Activated B cell treated with CpG ODN at 0.5 μM for 24 hours (primary cell): Measurements from ENCODE around the gene FOXP1. TPM values are rescaled to one million over a fixed set of nuclear protein-coding genes. Genes with fewer than 3 reads are reported as not detected.

ENCODE experiments used
- ATAC-seq: fragments of 200-7000 bp; cut with Tn5 transposase; one replicate; pipeline ENCODE4 v1.10.0; 2021; ENCODE audit warnings: low read depth, mild to moderate bottlenecking, moderate library complexity
- CTCF ChIA-PET: fragments of 350-600 bp; sonication (Branson Sonifier 250); formaldehyde crosslinking; loops from one replicate; lab custom pipeline; 2021; ENCODE audit warnings: antibody characterized with exemption; lab: Charles Lee
- POLR2A ChIA-PET: fragments of 350-600 bp; sonication (Branson Sonifier 250); formaldehyde crosslinking; loops from one replicate; lab custom pipeline; 2021; ENCODE audit warnings: antibody characterized with exemption; lab: Charles Lee
- DNase-seq: peaks from one replicate; pipeline ENCODE4 v3.0.0; 2022
- H3K27ac Mint-ChIP-seq: one replicate; pipeline ENCODE4 v1.8.0; 2020; ENCODE audit warnings: mixed read lengths
- H3K27me3 Mint-ChIP-seq: one replicate; pipeline ENCODE4 v1.8.0; 2021; ENCODE audit warnings: mixed read lengths
- H3K36me3 Mint-ChIP-seq: one replicate; pipeline ENCODE4 v1.8.0; 2021; ENCODE audit warnings: low read depth, mixed read lengths
- H3K4me1 Mint-ChIP-seq: one replicate; pipeline ENCODE4 v1.8.0; 2021; ENCODE audit warnings: mixed read lengths
- H3K4me3 Mint-ChIP-seq: one replicate; pipeline ENCODE4 v1.8.0; 2020; ENCODE audit warnings: mild to moderate bottlenecking, mixed read lengths
- H3K9me3 Mint-ChIP-seq: one replicate; pipeline ENCODE4 v1.8.0; 2020; ENCODE audit warnings: mixed read lengths
- intact Hi-C: fragments of 100-400 bp; cut with micrococcal nuclease; formaldehyde crosslinking; loops from one replicate; pipeline ENCODE4 v1.15.1; 2024
- total RNA-seq: library from RNA; stranded (reverse); gene quantifications from 2 replicates; pipeline ENCODE4 v1.2.3, GENCODE V29; 2022
- TF ChIP-seq, protein P1 (sequence below): fragments of 200-600 bp; IDR thresholded peaks from one replicate; pipeline ENCODE4 v1.8.0; 2022; ENCODE audit warnings: antibody characterized with exemption, mild to moderate bottlenecking

The FOXP1 gene
- total RNA-seq, 1 donor from 2014 or later: 563 TPM

DNA sequence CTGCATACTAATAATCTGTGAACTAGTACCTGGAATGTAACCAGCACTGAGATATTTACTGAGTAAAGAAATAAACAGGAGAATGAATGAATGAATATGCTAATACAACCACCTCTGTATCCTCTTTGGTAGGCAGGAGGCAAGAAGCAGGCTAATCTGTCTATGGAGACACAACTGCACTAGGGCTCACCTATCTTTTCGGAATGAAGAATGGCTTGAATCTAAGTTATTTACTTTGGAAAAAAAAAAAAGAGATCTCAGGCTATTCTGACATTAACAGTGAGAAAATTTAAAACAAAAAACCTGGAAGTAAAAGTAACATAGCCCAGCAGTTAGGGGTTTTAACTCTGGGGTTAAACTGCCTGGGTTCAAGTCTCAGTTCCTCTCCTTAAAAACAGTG lies 174.2 kb downstream of the FOXP1 start:
- POLR2A ChIA-PET: interaction anchor here (1.2 kb wide), 1 partner anchor 174 kb away, joined by 3 read pairs; the partner anchor contains the start of gene FOXP1

DNA sequence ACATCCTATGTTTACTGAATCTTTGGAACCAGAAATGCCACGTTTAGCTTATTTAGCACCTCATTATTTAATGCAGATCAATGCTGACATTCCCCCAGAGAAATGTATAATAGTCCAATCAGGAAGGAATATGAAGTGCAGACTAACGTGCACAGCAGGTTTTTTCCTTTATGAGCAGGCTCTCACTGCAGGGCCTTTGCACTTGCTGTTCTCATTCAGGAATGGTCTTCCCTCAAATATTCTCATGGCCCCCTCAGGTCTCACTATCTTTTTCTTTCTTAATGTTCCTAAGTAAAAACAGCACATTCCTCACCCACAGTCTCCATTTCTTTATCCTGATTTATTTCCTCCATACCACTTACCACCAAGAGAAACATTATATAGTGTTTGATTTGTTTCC lies 174.6 kb downstream of the FOXP1 start:
- H3K36me3 Mint-ChIP-seq: peaks cover 3% of the 10 kb centered on the region
- H3K4me1 Mint-ChIP-seq: peaks cover 60% of the 10 kb centered on the region
- H3K9me3 Mint-ChIP-seq: no peaks in the 10 kb centered on the region
- CTCF ChIA-PET: no interaction called here
- intact Hi-C loops: no loop called here
- TF ChIP-seq, protein P1, sequence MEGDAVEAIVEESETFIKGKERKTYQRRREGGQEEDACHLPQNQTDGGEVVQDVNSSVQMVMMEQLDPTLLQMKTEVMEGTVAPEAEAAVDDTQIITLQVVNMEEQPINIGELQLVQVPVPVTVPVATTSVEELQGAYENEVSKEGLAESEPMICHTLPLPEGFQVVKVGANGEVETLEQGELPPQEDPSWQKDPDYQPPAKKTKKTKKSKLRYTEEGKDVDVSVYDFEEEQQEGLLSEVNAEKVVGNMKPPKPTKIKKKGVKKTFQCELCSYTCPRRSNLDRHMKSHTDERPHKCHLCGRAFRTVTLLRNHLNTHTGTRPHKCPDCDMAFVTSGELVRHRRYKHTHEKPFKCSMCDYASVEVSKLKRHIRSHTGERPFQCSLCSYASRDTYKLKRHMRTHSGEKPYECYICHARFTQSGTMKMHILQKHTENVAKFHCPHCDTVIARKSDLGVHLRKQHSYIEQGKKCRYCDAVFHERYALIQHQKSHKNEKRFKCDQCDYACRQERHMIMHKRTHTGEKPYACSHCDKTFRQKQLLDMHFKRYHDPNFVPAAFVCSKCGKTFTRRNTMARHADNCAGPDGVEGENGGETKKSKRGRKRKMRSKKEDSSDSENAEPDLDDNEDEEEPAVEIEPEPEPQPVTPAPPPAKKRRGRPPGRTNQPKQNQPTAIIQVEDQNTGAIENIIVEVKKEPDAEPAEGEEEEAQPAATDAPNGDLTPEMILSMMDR: no peak
- DNase-seq (no peak), ATAC-seq (no peak)
- H3K27me3 Mint-ChIP-seq: no peaks in the 10 kb centered on the region
- POLR2A ChIA-PET: no interaction called here
- peak overlapping the region; percentile 85 for H3K27ac Mint-ChIP-seq
- no peak overlapping the region for H3K4me3 Mint-ChIP-seq

More for the DNA sequence above, 174.2 kb downstream of the FOXP1 start:
- ATAC-seq (no peak), DNase-seq (no peak)
- peaks cover 62% of the 10 kb centered on the region for H3K4me1 Mint-ChIP-seq
- no peak overlapping the region for H3K4me3 Mint-ChIP-seq
- no peaks in the 10 kb centered on the region for H3K9me3 Mint-ChIP-seq
- intact Hi-C loops: no loop called here
- TF ChIP-seq, protein P1: no peak
- H3K27ac Mint-ChIP-seq: peak overlapping the region; percentile 85
- no peaks in the 10 kb centered on the region for H3K27me3 Mint-ChIP-seq
- CTCF ChIA-PET: interaction anchor here (1.0 to 1.2 kb wide), 2 partner anchors 11 to 13 kb away, joined by 3 read pairs; no protein-coding TSS in a partner anchor
- peaks cover 3% of the 10 kb centered on the region for H3K36me3 Mint-ChIP-seq

DNA sequence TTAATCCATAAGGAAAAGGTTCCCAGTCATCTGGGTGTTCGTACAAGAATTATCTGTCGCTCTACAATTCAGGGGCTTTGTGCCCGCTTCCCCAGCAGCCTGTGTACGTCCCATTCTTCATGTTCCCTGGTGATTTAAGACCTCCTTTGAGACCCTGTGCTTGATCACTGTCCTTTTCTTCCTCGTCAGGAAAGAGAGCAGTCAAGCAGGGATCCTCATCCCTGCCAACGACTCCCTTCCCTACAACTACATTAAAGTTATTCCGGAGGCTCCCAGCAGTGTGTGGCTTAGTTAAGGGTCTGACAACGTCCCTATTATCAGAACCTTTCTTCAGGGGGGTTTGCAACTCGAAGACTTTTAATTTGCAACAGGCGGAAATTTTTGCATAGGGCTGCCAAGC lies 175.7 kb downstream of the FOXP1 start:
- peaks cover 3% of the 10 kb centered on the region for H3K36me3 Mint-ChIP-seq
- ATAC-seq: peak; percentile 45
- POLR2A ChIA-PET: no interaction called here
- no peak for DNase-seq
- H3K27me3 Mint-ChIP-seq: no peaks in the 10 kb centered on the region
- H3K9me3 Mint-ChIP-seq: no peaks in the 10 kb centered on the region
- TF ChIP-seq, protein P1: no peak
- peak overlapping the region; percentile 85 for H3K27ac Mint-ChIP-seq
- peak overlapping the region; percentile 76 for H3K4me3 Mint-ChIP-seq
- intact Hi-C loops: loop anchor here (1.0 kb wide), 1 partner anchor 10 kb away; no protein-coding TSS in a partner anchor
- CTCF ChIA-PET: no interaction called here
- H3K4me1 Mint-ChIP-seq: peaks cover 69% of the 10 kb centered on the region

DNA sequence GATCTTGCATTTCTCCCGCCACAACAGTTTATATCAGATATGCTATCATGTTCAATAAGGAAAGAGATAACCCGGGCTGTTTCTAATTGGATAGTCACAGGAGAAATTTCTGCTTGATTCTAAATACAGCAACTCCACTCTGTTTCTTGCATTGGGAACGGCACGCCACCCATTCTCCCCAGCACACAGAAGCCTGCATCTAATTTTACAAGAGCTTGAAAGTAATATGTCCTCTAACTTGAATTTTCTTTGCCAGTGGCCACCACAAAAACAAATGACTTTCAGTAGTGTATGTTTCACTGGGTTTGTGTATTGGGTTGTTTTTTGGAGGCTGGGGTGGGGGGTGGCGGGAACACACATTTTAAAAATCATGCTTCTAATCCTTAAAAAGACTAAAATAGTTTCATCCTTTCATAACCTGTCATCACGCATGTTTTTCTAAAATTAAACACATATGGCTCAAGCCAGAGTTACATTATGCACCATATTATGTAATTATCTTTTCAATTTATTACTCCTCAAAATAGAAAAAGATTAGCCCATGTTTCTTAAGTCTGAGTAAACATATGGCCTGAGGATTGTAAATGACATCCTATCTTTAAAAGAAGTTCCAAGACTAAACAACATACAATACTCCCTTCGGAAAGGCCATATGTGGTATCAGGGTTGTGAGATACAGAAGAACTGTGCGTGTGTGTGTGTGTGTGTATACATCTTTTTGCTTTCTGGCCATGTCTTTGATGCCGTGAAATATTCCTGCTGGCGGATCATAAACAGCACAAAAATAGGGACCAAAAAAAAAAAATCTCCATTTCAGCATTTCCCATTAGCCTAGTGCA lies 176.3 kb downstream of the FOXP1 start:
- Mint-ChIP-seq H3K4me1 (peaks cover 71% of the 10 kb centered on the region), H3K9me3 (no peaks in the 10 kb centered on the region), H3K27ac (peak overlapping the region; percentile 85), H3K4me3 (no peak overlapping the region), H3K36me3 (peaks cover 3% of the 10 kb centered on the region), H3K27me3 (no peaks in the 10 kb centered on the region)
- ChIA-PET CTCF (no interaction called here), POLR2A (interaction anchor here (0.5 to 0.7 kb wide), 4 partner anchors 10 to 342 kb away, joined by 3 to 9 read pairs (median 6); no protein-coding TSS in a partner anchor)
- ATAC-seq (no peak), DNase-seq (no peak)
- intact Hi-C loops: loop anchor here (1.0 kb wide), 1 partner anchor 9 kb away; no protein-coding TSS in a partner anchor
- TF ChIP-seq, protein P1: no peak

DNA sequence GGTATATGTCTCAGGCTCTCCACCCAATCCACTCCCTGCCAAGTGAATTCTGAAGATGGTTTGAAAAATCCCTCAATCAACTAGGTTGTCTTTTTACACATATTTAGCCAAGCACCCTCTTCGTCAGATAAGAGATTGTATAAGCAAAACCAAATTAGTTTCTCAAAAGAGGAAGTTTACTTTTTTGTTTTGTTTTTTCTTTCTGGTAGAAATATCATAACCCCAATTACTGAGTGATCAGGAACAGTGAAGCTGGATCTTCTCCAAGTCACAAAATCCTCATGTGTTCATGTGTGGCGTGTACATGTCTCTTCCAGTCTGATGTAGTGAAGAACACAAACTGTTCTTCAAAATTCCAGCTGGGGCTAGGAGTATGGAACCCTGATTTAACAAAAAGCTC lies 180.6 kb downstream of the FOXP1 start:
- CTCF ChIA-PET: interaction anchor here (1.1 kb wide), 1 partner anchor 15 kb away, joined by 5 read pairs; no protein-coding TSS in a partner anchor
- ATAC-seq: peak; percentile 26

More for the DNA sequence above, 180.6 kb downstream of the FOXP1 start:
- H3K36me3 Mint-ChIP-seq: peaks cover 3% of the 10 kb centered on the region
- no peak for DNase-seq
- H3K27ac Mint-ChIP-seq: peak overlapping the region; percentile 81
- H3K4me3 Mint-ChIP-seq: no peak overlapping the region
- TF ChIP-seq, protein P1: no peak
- POLR2A ChIA-PET: interaction anchor here (0.6 to 1.6 kb wide), 4 partner anchors 16 to 179 kb away, joined by 3 to 5 read pairs (median 4); no protein-coding TSS in a partner anchor
- no peaks in the 10 kb centered on the region for H3K27me3 Mint-ChIP-seq
- H3K9me3 Mint-ChIP-seq: no peaks in the 10 kb centered on the region
- peaks cover 80% of the 10 kb centered on the region for H3K4me1 Mint-ChIP-seq
- intact Hi-C loops: no loop called here
